Erythroblast (primary cell): ENCODE data around the gene ZCWPW1.

Experiments used
- GATA1 ChIP-seq: IDR thresholded peaks from 2 replicates; pipeline ENCODE4 v1.6.1; 2011; ENCODE audit warnings: low read depth, mild to moderate bottlenecking, control low read depth, low read length, moderate library complexity
- POLR2A ChIP-seq: IDR thresholded peaks from 2 replicates; pipeline ENCODE4 v1.6.1; 2011; ENCODE audit warnings: mild to moderate bottlenecking, low read length

GRCh38 chr7:100443096-100443840 lies 14.8 kb upstream of the ZCWPW1 start:
- TF ChIP-seq POLR2A (no peak), GATA1 (no peak)
